H1 (cell line): ENCODE results near the gene DNAJB11. TPM values are rescaled to one million over a fixed set of nuclear protein-coding genes. Genes with fewer than 3 reads are reported as not detected.

ENCODE experiments used
- CTCF ChIA-PET: fragments of 300-600 bp; sonication (Branson Sonifier 250); formaldehyde crosslinking; loops from one replicate; lab custom pipeline; 2021; ENCODE audit not compliant: partially characterized antibody; lab: Charles Lee
- POLR2A ChIA-PET: fragments of 300-600 bp; sonication (Branson Sonifier 250); formaldehyde crosslinking; loops from one replicate; lab custom pipeline; 2021; ENCODE audit warnings: inconsistent platforms; ENCODE audit not compliant: partially characterized antibody; lab: Charles Lee
- DNase-seq, 2 experiments: peaks; one replicate each; pipeline versions ENCODE4 v3.0.0 to v3.0.0-alpha.2; 2010 to 2022; ENCODE audit warnings: low spot score in 2 of 2, low read depth in 1 of 2, mixed read lengths in 1 of 2
- FAIRE-seq: peaks from 2 replicates; lab custom pipeline; 2011; peaks lifted over from hg19 to GRCh38; lab: Jason Lieb, UNC
- H2AFZ ChIP-seq: 2 replicates; pipeline ENCODE4 v1.8.1; 2012; ENCODE audit warnings: low read length, inconsistent platforms
- H2AK5ac ChIP-seq: 2 replicates; pipeline ENCODE4 v1.6.1; 2013; ENCODE audit warnings: low read depth, low read length
- H2BK120ac ChIP-seq: replicated peaks from 2 replicates; pipeline ENCODE3; 2013; ENCODE audit warnings: low read depth, low read length, inconsistent platforms
- H2BK12ac ChIP-seq: 2 replicates; pipeline ENCODE4 v1.6.1; 2013; ENCODE audit warnings: low read depth, low read length
- H2BK15ac ChIP-seq: 2 replicates; pipeline ENCODE4 v1.6.1; 2013; ENCODE audit warnings: low read length
- H2BK20ac ChIP-seq: 2 replicates; pipeline ENCODE4 v1.6.1; 2013; ENCODE audit warnings: low read length
- H2BK5ac ChIP-seq: 2 replicates; pipeline ENCODE4 v1.6.1; 2013; ENCODE audit warnings: low read depth, low read length
- H3K14ac ChIP-seq: 2 replicates; pipeline ENCODE4 v1.6.1; 2013; ENCODE audit warnings: inconsistent platforms; ENCODE audit not compliant: insufficient read length
- H3K18ac ChIP-seq: 2 replicates; pipeline ENCODE4 v1.6.1; 2013; ENCODE audit warnings: low read length; ENCODE audit errors: extremely low read depth
- H3K23ac ChIP-seq: 2 replicates; pipeline ENCODE4 v1.6.1; 2013; ENCODE audit warnings: inconsistent platforms; ENCODE audit not compliant: insufficient read length
- H3K23me2 ChIP-seq: 2 replicates; pipeline ENCODE4 v1.6.1; 2013; ENCODE audit warnings: low read depth, low read length
- H3K27ac ChIP-seq: 2 replicates; pipeline ENCODE4 v1.6.1; 2011; ENCODE audit warnings: low read depth, low read length, inconsistent platforms
- H3K27me3 ChIP-seq, 4 experiments: replicated peaks in 1 of 4; 1 replicate in 1 of 4; 2 replicates in 3 of 4; pipeline versions ENCODE4 v1.6.1 to v1.8.1; 2011 to 2013; ENCODE audit warnings: low read length in 3 of 4, mild to moderate bottlenecking in 3 of 4, inconsistent platforms in 2 of 4, mixed read lengths in 2 of 4, moderate library complexity in 1 of 4; ENCODE audit not compliant: control insufficient read depth in 3 of 4, insufficient read depth in 3 of 4; ENCODE audit errors: extremely low read depth in 1 of 4
- H3K36me3 ChIP-seq, 4 experiments: 2 replicates each; pipeline versions ENCODE4 v1.6.1 to v1.8.1; 2011 to 2013; ENCODE audit warnings: mild to moderate bottlenecking in 4 of 4, low read length in 3 of 4, moderate library complexity in 2 of 4, control low read depth in 1 of 4, inconsistent platforms in 1 of 4; ENCODE audit not compliant: insufficient read depth in 4 of 4, control insufficient read depth in 2 of 4
- H3K4ac ChIP-seq: replicated peaks from 2 replicates; pipeline ENCODE3; 2013; ENCODE audit warnings: low read length, low read depth, mixed read lengths, inconsistent platforms; ENCODE audit not compliant: insufficient read length
- H3K4me1 ChIP-seq, 4 experiments: replicated peaks in 1 of 4; 1 replicate in 1 of 4; 2 replicates in 3 of 4; pipeline versions ENCODE4 v1.6.1 to v1.8.1; 2011 to 2013; ENCODE audit warnings: low read length in 3 of 4, inconsistent platforms in 2 of 4, mixed read lengths in 1 of 4; ENCODE audit not compliant: insufficient read depth in 4 of 4, control insufficient read depth in 3 of 4
- H3K4me2 ChIP-seq, 2 experiments: 2 replicates each; pipeline versions ENCODE4 v1.6.1 to v1.8.1; 2011 to 2013; ENCODE audit warnings: low read depth in 2 of 2, low read length in 2 of 2, control low read depth in 1 of 2, inconsistent platforms in 1 of 2, mild to moderate bottlenecking in 1 of 2; ENCODE audit not compliant: insufficient read depth in 1 of 2
- H3K4me3 ChIP-seq, 4 experiments: fragments of 200-600, 300-600 bp in 1 of 4; sonication (generic), shearing (Covaris generic), sonication (Bioruptor Twin) in 1 of 4; 2 replicates each; pipeline versions ENCODE4 v1.5.1 to v1.8.1; 2011 to 2016; ENCODE audit warnings: low read length in 4 of 4, low read depth in 3 of 4, control low read depth in 2 of 4, inconsistent platforms in 2 of 4, mild to moderate bottlenecking in 2 of 4, mixed read lengths in 1 of 4, moderate library complexity in 1 of 4; ENCODE audit not compliant: insufficient read depth in 2 of 4; ENCODE audit errors: extremely low read depth in 1 of 4
- H3K56ac ChIP-seq: replicated peaks from 2 replicates; pipeline ENCODE3; 2013; ENCODE audit warnings: low read depth, mild to moderate bottlenecking, mixed read lengths, low read length, inconsistent platforms; ENCODE audit not compliant: insufficient read length
- H3K79me1 ChIP-seq: 2 replicates; pipeline ENCODE4 v1.6.1; 2013; ENCODE audit warnings: low read depth, low read length, control low read depth
- H3K79me2 ChIP-seq, 2 experiments: 2 replicates each; pipeline versions ENCODE4 v1.6.1 to v1.8.1; 2012 to 2013; ENCODE audit warnings: low read length in 2 of 2, mild to moderate bottlenecking in 2 of 2, inconsistent platforms in 1 of 2; ENCODE audit not compliant: insufficient read depth in 2 of 2, control insufficient read depth in 1 of 2
- H3K9ac ChIP-seq, 4 experiments: replicated peaks in 1 of 4; 1 replicate in 1 of 4; 2 replicates in 3 of 4; pipeline versions ENCODE4 v1.6.1 to v1.8.1; 2011 to 2013; ENCODE audit warnings: low read depth in 3 of 4, low read length in 3 of 4, control low read depth in 2 of 4, mild to moderate bottlenecking in 2 of 4, moderate library complexity in 2 of 4, inconsistent platforms in 1 of 4; ENCODE audit errors: extremely low read depth in 1 of 4
- H3K9me3 ChIP-seq, 2 experiments: 2 replicates each; pipeline versions ENCODE4 v1.6.1 to v1.8.1; 2012 to 2013; ENCODE audit warnings: mild to moderate bottlenecking in 2 of 2, moderate library complexity in 2 of 2, control low read depth in 1 of 2, inconsistent platforms in 1 of 2, low read depth in 1 of 2, low read length in 1 of 2, mixed read lengths in 1 of 2; ENCODE audit not compliant: insufficient read depth in 2 of 2
- H4K20me1 ChIP-seq, 2 experiments: replicated peaks in 1 of 2; 2 replicates each; pipeline versions ENCODE3 to v1.8.1; 2011 to 2013; ENCODE audit warnings: inconsistent platforms in 2 of 2, low read length in 2 of 2, mild to moderate bottlenecking in 1 of 2; ENCODE audit not compliant: insufficient read depth in 2 of 2, control insufficient read depth in 1 of 2
- H4K5ac ChIP-seq: 2 replicates; pipeline ENCODE4 v1.6.1; 2013; ENCODE audit warnings: low read length, low read depth, mixed read lengths, inconsistent platforms; ENCODE audit not compliant: insufficient read length
- H4K8ac ChIP-seq: 2 replicates; pipeline ENCODE4 v1.8.0; 2013; ENCODE audit warnings: mild to moderate bottlenecking, moderate library complexity, low read length, inconsistent platforms; ENCODE audit not compliant: insufficient read depth; ENCODE audit errors: extremely low read depth
- H4K91ac ChIP-seq: replicated peaks from 2 replicates; pipeline ENCODE3; 2013; ENCODE audit warnings: low read length, mixed read lengths, inconsistent platforms; ENCODE audit not compliant: insufficient read length
- CREB1 ChIP-seq: IDR thresholded peaks from 2 replicates; pipeline ENCODE4 v1.6.1; 2012; ENCODE audit warnings: inconsistent platforms
- EP300 ChIP-seq, 2 experiments: IDR thresholded peaks; 1 replicate in 1 of 2; 2 replicates in 1 of 2; pipeline ENCODE4 v1.6.1; 2011 to 2012; ENCODE audit warnings: low read depth in 2 of 2, low read length in 2 of 2, mild to moderate bottlenecking in 2 of 2, borderline replicate concordance in 1 of 2, inconsistent platforms in 1 of 2, moderate library complexity in 1 of 2
- HDAC2 ChIP-seq, 2 experiments: fragments of 300-600 bp in 1 of 2; sonication (generic) in 1 of 2; IDR thresholded peaks; 2 replicates each; pipeline ENCODE4 v1.6.1; 2011 to 2012; ENCODE audit warnings: low read depth in 2 of 2, low read length in 2 of 2, mild to moderate bottlenecking in 2 of 2, moderate library complexity in 2 of 2, borderline replicate concordance in 1 of 2, inconsistent platforms in 1 of 2
- KDM1A ChIP-seq: fragments of 200-600, 300-600 bp; sonication (generic); IDR thresholded peaks from 2 replicates; pipeline ENCODE4 v1.7.1; 2016; ENCODE audit warnings: mild to moderate bottlenecking, low read length, borderline replicate concordance
- RBBP5 ChIP-seq: IDR thresholded peaks from 2 replicates; pipeline ENCODE4 v1.7.1; 2012; ENCODE audit warnings: low read depth, mild to moderate bottlenecking, inconsistent platforms, low read length, moderate library complexity, borderline replicate concordance
- SUZ12 ChIP-seq: fragments of 200-600 bp; sonication (generic); IDR thresholded peaks from 2 replicates; pipeline ENCODE4 v1.6.1; 2012; ENCODE audit warnings: mild to moderate bottlenecking, inconsistent platforms, low read length, moderate library complexity, mixed read lengths
- WGBS, 2 experiments: shearing (Covaris generic) in 1 of 2; methylation state at CpG; one replicate each; pipeline versions ENCODE4 v1.1.6 to v1.1.7; 2013 to 2015; ENCODE audit warnings: low lambda C conversion rate in 2 of 2, mixed read lengths in 2 of 2, inconsistent platforms in 1 of 2, low coverage in 1 of 2, missing lambda C conversion rate in 1 of 2; ENCODE audit not compliant: insufficient replicate concordance in 2 of 2, insufficient coverage in 1 of 2, insufficient read length in 1 of 2; ENCODE audit errors: extremely low coverage in 1 of 2, missing lambda C conversion rate in 1 of 2; 5-methylcytosine and 5-hydroxymethylcytosine counted together
- polyA plus RNA-seq, 7 experiments: library from polyadenylated mRNA; depleted of rRNA in 3 of 7; stranded (reverse) in 5 of 7; unstranded in 2 of 7; fragments of >200 nt in 5 of 7; fragments of 200-250 nt in 2 of 7; gene quantifications; 1 replicate in 5 of 7; 2 replicates in 1 of 7; 4 replicates in 1 of 7; pipeline versions ENCODE4 v1.2.1 to v1.2.3, GENCODE V29; 2011 to 2013; ENCODE audit warnings: missing spikeins in 2 of 7, mixed read lengths in 2 of 7
- total RNA-seq: library from RNA; stranded (reverse); fragmentation: NEBNext Ultra II Directional; extraction: Animal tissue kit (Norgen Biotek cat#: 25700); gene quantifications from 2 replicates; pipeline ENCODE4 v1.2.1, GENCODE V29; 2021
- TF ChIP-seq, protein P1 (sequence below): IDR thresholded peaks from 2 replicates; pipeline ENCODE4 v1.6.1; 2011; ENCODE audit warnings: low read length, improper control_type of control experiment
- TF ChIP-seq, protein P2 (sequence below): IDR thresholded peaks from 2 replicates; pipeline ENCODE4 v1.6.1; 2011; ENCODE audit warnings: low read depth, mild to moderate bottlenecking, low read length; ENCODE audit not compliant: insufficient read depth
- TF ChIP-seq, protein P3 (sequence below): IDR thresholded peaks from 2 replicates; pipeline ENCODE4 v1.6.1; 2012; ENCODE audit warnings: low read length, inconsistent platforms

The DNAJB11 gene
- total and polyA plus RNA-seq, 2 of the 8 experiments (the other 6 are each of a cell fraction or from before 2014, with no cell fraction given) = 14.6 to 63.9 TPM

DNA sequence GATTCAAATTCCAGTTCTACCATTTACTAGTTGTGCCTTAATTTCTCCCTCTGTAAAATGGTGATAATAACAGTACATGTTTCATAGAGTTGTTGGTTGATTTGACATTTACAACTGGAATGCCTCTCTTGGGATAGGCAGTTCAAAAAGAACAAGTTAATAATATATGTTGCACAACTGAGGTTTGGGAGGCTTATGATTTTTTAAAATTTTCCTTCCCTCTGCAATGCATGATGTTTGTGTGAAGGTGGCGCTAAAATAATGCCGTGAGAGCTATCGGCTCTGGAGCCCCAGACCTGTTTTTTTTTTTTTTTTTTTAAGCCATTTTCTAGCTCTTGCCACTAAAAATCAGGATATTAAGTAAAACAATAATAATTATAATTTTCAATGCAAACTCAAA lies 18.6 kb downstream of the DNAJB11 start:
- ChIA-PET CTCF (interaction anchor here (0.6 to 23.7 kb wide), 10 partner anchors 9 to 231 kb away, joined by 3 to 333 read pairs (median 4); partner anchors contain the start of genes AHSG and EIF4A2), POLR2A (interaction anchor here (0.9 to 10.2 kb wide), 5 partner anchors 19 to 201 kb away, joined by 3 to 85 read pairs (median 4); partner anchors contain the start of genes DNAJB11 and EIF4A2)
- Histone ChIP-seq H3K79me2 (no peaks in the 10 kb centered on the region), H3K23ac (no peak overlapping the region), H4K8ac (no peak overlapping the region), H3K27me3 (no peaks in the 10 kb centered on the region), H4K20me1 (no peaks in the 10 kb centered on the region), H3K4me1 (no peaks in the 10 kb centered on the region), H3K4ac (no peak overlapping the region), H3K14ac (no peak overlapping the region), H2BK120ac (no peak overlapping the region), H2BK12ac (no peak overlapping the region), H3K79me1 (no peaks in the 10 kb centered on the region; the same call in 1 of the 2 replicates), H3K4me2 (no peak overlapping the region), H3K4me3 (no peak overlapping the region), H3K23me2 (no peaks in the 10 kb centered on the region; the same call in 1 of the 2 replicates), H2BK5ac (no peak overlapping the region), H3K9ac (no peak overlapping the region), H3K27ac (no peak overlapping the region), H2AK5ac (no peak overlapping the region), H4K91ac (no peak overlapping the region), H3K56ac (no peak overlapping the region), H3K18ac (no peak overlapping the region), H2AFZ (no peak overlapping the region), H2BK15ac (no peak overlapping the region), H2BK20ac (no peak overlapping the region), H3K9me3 (no peaks in the 10 kb centered on the region), H3K36me3 (peaks cover 4 to 18% (median 11%) of the 10 kb centered on the region in 4 experiments; a peak in 7 of 8 replicates), H4K5ac (no peak overlapping the region)
- WGBS, 2 experiments = 65% methylated on average over 3 of the region's 3 CpGs; no CpG with 5 or more reads in 1 of the 2 experiments
- no peak for DNase-seq
- FAIRE-seq = peak; percentile 50
- TF ChIP-seq HDAC2 (IDR thresholded peaks at IDR 0.05; ENCODE audit: borderline replicate concordance in 1 of 2, low read depth in 2 of 2, low read length in 2 of 2) = no peak
- no peak for TF ChIP-seq CREB1
- TF ChIP-seq, protein P1, sequence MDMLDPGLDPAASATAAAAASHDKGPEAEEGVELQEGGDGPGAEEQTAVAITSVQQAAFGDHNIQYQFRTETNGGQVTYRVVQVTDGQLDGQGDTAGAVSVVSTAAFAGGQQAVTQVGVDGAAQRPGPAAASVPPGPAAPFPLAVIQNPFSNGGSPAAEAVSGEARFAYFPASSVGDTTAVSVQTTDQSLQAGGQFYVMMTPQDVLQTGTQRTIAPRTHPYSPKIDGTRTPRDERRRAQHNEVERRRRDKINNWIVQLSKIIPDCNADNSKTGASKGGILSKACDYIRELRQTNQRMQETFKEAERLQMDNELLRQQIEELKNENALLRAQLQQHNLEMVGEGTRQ = no peak
- no peak for TF ChIP-seq RBBP5
- TF ChIP-seq, protein P2, sequence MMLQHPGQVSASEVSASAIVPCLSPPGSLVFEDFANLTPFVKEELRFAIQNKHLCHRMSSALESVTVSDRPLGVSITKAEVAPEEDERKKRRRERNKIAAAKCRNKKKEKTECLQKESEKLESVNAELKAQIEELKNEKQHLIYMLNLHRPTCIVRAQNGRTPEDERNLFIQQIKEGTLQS = no peak
- TF ChIP-seq, protein P3, sequence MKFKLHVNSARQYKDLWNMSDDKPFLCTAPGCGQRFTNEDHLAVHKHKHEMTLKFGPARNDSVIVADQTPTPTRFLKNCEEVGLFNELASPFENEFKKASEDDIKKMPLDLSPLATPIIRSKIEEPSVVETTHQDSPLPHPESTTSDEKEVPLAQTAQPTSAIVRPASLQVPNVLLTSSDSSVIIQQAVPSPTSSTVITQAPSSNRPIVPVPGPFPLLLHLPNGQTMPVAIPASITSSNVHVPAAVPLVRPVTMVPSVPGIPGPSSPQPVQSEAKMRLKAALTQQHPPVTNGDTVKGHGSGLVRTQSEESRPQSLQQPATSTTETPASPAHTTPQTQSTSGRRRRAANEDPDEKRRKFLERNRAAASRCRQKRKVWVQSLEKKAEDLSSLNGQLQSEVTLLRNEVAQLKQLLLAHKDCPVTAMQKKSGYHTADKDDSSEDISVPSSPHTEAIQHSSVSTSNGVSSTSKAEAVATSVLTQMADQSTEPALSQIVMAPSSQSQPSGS = no peak
- TF ChIP-seq SUZ12 = no peak
- TF ChIP-seq EP300 (IDR thresholded peaks at IDR 0.05; ENCODE audit: borderline replicate concordance in 1 of 2, low read depth in 2 of 2, low read length in 2 of 2) = no peak
- no peak for TF ChIP-seq KDM1A
